Measurements from ENCODE around the gene SURF4.

The SURF4 gene

GRCh38 chr9:133375724-133376654 is at the start of gene SURF4, which contains the start of gene STKLD1:
TSS of gene SURF4 (minus strand) at chr9:133376060. CDS start at chr9:133375969, 91 bp downstream.
TSS of gene STKLD1 (plus strand) at chr9:133376366. CDS start at chr9:133376474, 108 bp downstream.
- peak; percentile 100 for DNase-seq (ENCODE audit: low spot score)
- in situ Hi-C loops (cut with MboI; ENCODE audit: low sequenced_read_pairs, unreplicated experiment): no loop called here
- no peak for TF ChIP-seq CTCF (IDR thresholded peaks at IDR 0.05; ENCODE audit: borderline replicate concordance, control extremely low read depth, extremely low read depth, insufficient read depth, missing control alignments)

- in situ Hi-C loops (cut with MboI; ENCODE audit: low sequenced_read_pairs, unreplicated experiment): no loop called here
- no peak for DNase-seq (ENCODE audit: low spot score)
- no peak for TF ChIP-seq CTCF (IDR thresholded peaks at IDR 0.05; ENCODE audit: borderline replicate concordance, control extremely low read depth, extremely low read depth, insufficient read depth, missing control alignments)
Measured at GRCh38 chr9:133425049-133425632, 49.3 kb upstream of the SURF4 start.

- DNase-seq (ENCODE audit: low spot score): no peak
- no peak for TF ChIP-seq CTCF (IDR thresholded peaks at IDR 0.05; ENCODE audit: borderline replicate concordance, control extremely low read depth, extremely low read depth, insufficient read depth, missing control alignments)
- in situ Hi-C loops (cut with MboI; ENCODE audit: low sequenced_read_pairs, unreplicated experiment): no loop called here
Measured at GRCh38 chr9:133424187-133424586, 48.3 kb upstream of the SURF4 start.

GRCh38 chr9:133423216-133423615 is 47.4 kb upstream of the SURF4 start:
- TF ChIP-seq CTCF (IDR thresholded peaks at IDR 0.05; ENCODE audit: borderline replicate concordance, control extremely low read depth, extremely low read depth, insufficient read depth, missing control alignments): no peak
- in situ Hi-C loops (cut with MboI; ENCODE audit: low sequenced_read_pairs, unreplicated experiment): no loop called here
- no peak for DNase-seq (ENCODE audit: low spot score)

- DNase-seq (ENCODE audit: low spot score): peak; percentile 83
- in situ Hi-C loops (cut with MboI; ENCODE audit: low sequenced_read_pairs, unreplicated experiment): no loop called here
- TF ChIP-seq CTCF (IDR thresholded peaks at IDR 0.05; ENCODE audit: borderline replicate concordance, control extremely low read depth, extremely low read depth, insufficient read depth, missing control alignments): peak; percentile 12
Measured at GRCh38 chr9:133421615-133422542, 46.0 kb upstream of the SURF4 start, which contains the start of gene ADAMTS13. TSS of gene ADAMTS13 (plus strand) at chr9:133422367. CDS start at chr9:133422444, 77 bp downstream.

GRCh38 chr9:133420392-133420827 is 44.5 kb upstream of the SURF4 start:
- peak; percentile 86 for DNase-seq (ENCODE audit: low spot score)
- TF ChIP-seq CTCF (IDR thresholded peaks at IDR 0.05; ENCODE audit: borderline replicate concordance, control extremely low read depth, extremely low read depth, insufficient read depth, missing control alignments): no peak
- in situ Hi-C loops (cut with MboI; ENCODE audit: low sequenced_read_pairs, unreplicated experiment): no loop called here
